Progenitor cell of endocrine pancreas (in vitro differentiated cells): Measurements from ENCODE around the gene DHX58. TPM values are rescaled to one million over a fixed set of nuclear protein-coding genes. Genes with fewer than 3 reads are reported as not detected.

Experiments
- DNase-seq: peaks from one replicate; pipeline ENCODE4 v3.0.0; 2021; ENCODE audit warnings: low spot score; ENCODE audit not compliant: unreplicated experiment
- H3K27ac Mint-ChIP-seq: 2 replicates; pipeline ENCODE4 v1.8.0; 2021; ENCODE audit warnings: mild to moderate bottlenecking, moderate library complexity, mixed read lengths
- H3K27me3 Mint-ChIP-seq: 2 replicates; pipeline ENCODE4 v1.8.0; 2021; ENCODE audit warnings: mixed read lengths
- H3K36me3 Mint-ChIP-seq: 2 replicates; pipeline ENCODE4 v1.8.0; 2022; ENCODE audit warnings: mixed read lengths; ENCODE audit not compliant: insufficient read depth
- H3K4me1 Mint-ChIP-seq: 2 replicates; pipeline ENCODE4 v1.8.0; 2021; ENCODE audit warnings: low read depth, mixed read lengths
- H3K4me3 Mint-ChIP-seq: 2 replicates; pipeline ENCODE4 v1.8.0; 2021; ENCODE audit warnings: low read depth, mild to moderate bottlenecking, moderate library complexity, mixed read lengths
- H3K9me3 Mint-ChIP-seq: 2 replicates; pipeline ENCODE4 v1.8.0; 2021; ENCODE audit warnings: low read depth, mixed read lengths
- CTCF ChIP-seq: fragments of 200-600 bp; sonication (generic); IDR thresholded peaks from one replicate; pipeline ENCODE4 v1.5.0; 2021; ENCODE audit warnings: antibody characterized with exemption, mild to moderate bottlenecking; ENCODE audit not compliant: unreplicated experiment
- total RNA-seq: library from RNA; stranded (reverse); gene quantifications from 2 replicates; pipeline ENCODE4 v1.2.1, GENCODE V29; 2021

Gene DHX58
- total RNA-seq, 1 donor from 2014 or later = 0.43 TPM

- no peak for TF ChIP-seq CTCF
- Mint-ChIP-seq H3K9me3 (no peaks in the 10 kb centered on the region), H3K4me1 (peaks cover 26% of the 10 kb centered on the region), H3K4me3 (no peak overlapping the region), H3K36me3 (peaks cover 3% of the 10 kb centered on the region), H3K27ac (no peak overlapping the region), H3K27me3 (no peaks in the 10 kb centered on the region)
- DNase-seq = no peak
Measured at GRCh38 chr17:42136654-42137051, 24.1 kb upstream of the DHX58 start.

GRCh38 chr17:42135664-42136653 is 23.4 kb upstream of the DHX58 start:
- TF ChIP-seq CTCF = no peak
- H3K4me3 Mint-ChIP-seq = peak overlapping the region; percentile 39
- peaks cover 2% of the 10 kb centered on the region for H3K36me3 Mint-ChIP-seq
- peaks cover 29% of the 10 kb centered on the region for H3K4me1 Mint-ChIP-seq
- peak; percentile 34 for DNase-seq
- H3K9me3 Mint-ChIP-seq = no peaks in the 10 kb centered on the region
- H3K27ac Mint-ChIP-seq = peak overlapping the region; percentile 94
- H3K27me3 Mint-ChIP-seq = no peaks in the 10 kb centered on the region

GRCh38 chr17:42135151-42135550 is 22.6 kb upstream of the DHX58 start:
- Mint-ChIP-seq H3K9me3 (no peaks in the 10 kb centered on the region), H3K4me3 (no peak overlapping the region), H3K27ac (peak overlapping the region; percentile 94), H3K36me3 (peaks cover 3% of the 10 kb centered on the region), H3K4me1 (peaks cover 33% of the 10 kb centered on the region), H3K27me3 (no peaks in the 10 kb centered on the region)
- TF ChIP-seq CTCF = no peak
- no peak for DNase-seq

GRCh38 chr17:42133461-42134041 is 21.0 kb upstream of the DHX58 start:
- no peak for TF ChIP-seq CTCF
- Mint-ChIP-seq H3K9me3 (no peaks in the 10 kb centered on the region), H3K36me3 (peaks cover 4% of the 10 kb centered on the region), H3K27me3 (no peaks in the 10 kb centered on the region), H3K4me1 (peaks cover 33% of the 10 kb centered on the region), H3K27ac (peak overlapping the region; percentile 58), H3K4me3 (no peak overlapping the region)
- DNase-seq = no peak

GRCh38 chr17:42132941-42133340 is 20.4 kb upstream of the DHX58 start:
- H3K27ac Mint-ChIP-seq = no peak overlapping the region
- TF ChIP-seq CTCF = no peak
- peaks cover 7% of the 10 kb centered on the region for H3K36me3 Mint-ChIP-seq
- DNase-seq = no peak
- no peak overlapping the region for H3K4me3 Mint-ChIP-seq
- H3K9me3 Mint-ChIP-seq = no peaks in the 10 kb centered on the region
- peaks cover 33% of the 10 kb centered on the region for H3K4me1 Mint-ChIP-seq
- no peaks in the 10 kb centered on the region for H3K27me3 Mint-ChIP-seq
